Peyer's patch (tissue), 4 donors: ENCODE data around the gene MRM3.
"Not testable (repeated sequence)": the region's sequence is repeated elsewhere in the genome, so short reads cannot be mapped to it uniquely, and the experiment has no call there.

Experiments used
- POLR2A ChIP-seq, 2 donors: fragments of 450-650 bp; IDR thresholded peaks; one replicate each; pipeline ENCODE4 v1.5.1; 2017; ENCODE audit warnings: antibody characterized with exemption in 2 of 2, mild to moderate bottlenecking in 2 of 2, moderate library complexity in 2 of 2
- TF ChIP-seq, protein P1 (sequence below), 6 experiments: fragments of 450-650 bp in 4 of 6; fragments of 200-600 bp in 2 of 6; sonication (generic) in 1 of 6; IDR thresholded peaks; one replicate each; pipeline ENCODE4 v1.5.1; 2017 to 2019; ENCODE audit warnings: antibody characterized with exemption in 6 of 6, mild to moderate bottlenecking in 3 of 6, moderate library complexity in 1 of 6

DNA sequence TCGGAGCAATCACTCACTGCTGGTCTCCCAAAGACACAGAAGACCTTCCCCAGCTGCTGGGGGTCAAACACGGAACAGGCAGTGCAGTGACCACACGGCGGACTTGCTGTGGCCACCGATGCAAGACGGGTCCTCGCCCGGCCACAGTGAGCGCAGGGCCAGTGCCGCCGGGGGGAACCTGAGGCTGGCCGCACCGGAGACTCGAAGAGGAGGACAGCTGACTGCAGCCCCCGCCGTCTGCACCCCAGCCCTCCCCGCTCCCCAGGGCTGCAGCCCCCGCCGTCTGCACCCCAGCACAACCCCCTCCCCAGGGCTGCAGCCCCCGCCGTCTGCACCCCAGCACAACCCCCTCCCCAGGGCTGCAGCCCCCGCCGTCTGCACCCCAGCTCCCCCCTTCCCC, 23.7 kb downstream of the MRM3 start:
- TF ChIP-seq, protein P1, sequence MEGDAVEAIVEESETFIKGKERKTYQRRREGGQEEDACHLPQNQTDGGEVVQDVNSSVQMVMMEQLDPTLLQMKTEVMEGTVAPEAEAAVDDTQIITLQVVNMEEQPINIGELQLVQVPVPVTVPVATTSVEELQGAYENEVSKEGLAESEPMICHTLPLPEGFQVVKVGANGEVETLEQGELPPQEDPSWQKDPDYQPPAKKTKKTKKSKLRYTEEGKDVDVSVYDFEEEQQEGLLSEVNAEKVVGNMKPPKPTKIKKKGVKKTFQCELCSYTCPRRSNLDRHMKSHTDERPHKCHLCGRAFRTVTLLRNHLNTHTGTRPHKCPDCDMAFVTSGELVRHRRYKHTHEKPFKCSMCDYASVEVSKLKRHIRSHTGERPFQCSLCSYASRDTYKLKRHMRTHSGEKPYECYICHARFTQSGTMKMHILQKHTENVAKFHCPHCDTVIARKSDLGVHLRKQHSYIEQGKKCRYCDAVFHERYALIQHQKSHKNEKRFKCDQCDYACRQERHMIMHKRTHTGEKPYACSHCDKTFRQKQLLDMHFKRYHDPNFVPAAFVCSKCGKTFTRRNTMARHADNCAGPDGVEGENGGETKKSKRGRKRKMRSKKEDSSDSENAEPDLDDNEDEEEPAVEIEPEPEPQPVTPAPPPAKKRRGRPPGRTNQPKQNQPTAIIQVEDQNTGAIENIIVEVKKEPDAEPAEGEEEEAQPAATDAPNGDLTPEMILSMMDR (IDR thresholded peaks at IDR 0.05) = not testable (repeated sequence)
- not testable (repeated sequence) for TF ChIP-seq POLR2A (IDR thresholded peaks at IDR 0.05)
